OCI-LY3 (cell line): ENCODE measurements around the gene EVX1.

ENCODE experiments used
- CTCF ChIP-seq: fragments of 200-600, 300-600 bp; sonication (generic); IDR thresholded peaks from 2 replicates; pipeline ENCODE4 v1.5.1; 2014; ENCODE audit warnings: antibody characterized with exemption, low read length, low read depth
- EZH2phosphoT487 ChIP-seq: fragments of 200-600 bp; shearing (Covaris generic); IDR thresholded peaks from 2 replicates; pipeline ENCODE4 v1.6.1; 2018; ENCODE audit warnings: antibody characterized with exemption, mixed run types, low read depth

DNA sequence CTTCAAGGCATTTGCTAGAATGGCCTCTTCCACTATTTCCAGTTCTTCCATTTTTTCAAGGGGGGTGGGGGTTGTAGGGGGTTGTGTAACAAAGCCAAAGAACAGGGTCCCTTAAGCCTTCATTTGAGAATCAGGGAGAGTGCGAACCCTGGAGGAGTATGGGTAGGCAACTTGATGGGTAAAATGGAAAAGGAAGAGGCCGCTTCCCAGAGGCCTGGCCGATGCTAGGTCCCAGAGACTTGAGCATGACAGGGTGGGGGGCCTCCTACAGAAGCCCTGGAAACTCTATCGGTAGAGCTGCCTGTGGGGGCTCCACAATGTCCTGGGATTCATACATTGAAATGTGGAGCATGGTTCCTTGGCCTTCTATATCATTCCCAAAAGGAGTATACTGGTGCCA lies 33.6 kb upstream of the EVX1 start:
- TF ChIP-seq CTCF (no peak), EZH2phosphoT487 (no peak)
